Measurements from ENCODE around the gene MGME1.
"Not testable (repeated sequence)": the region's sequence is repeated elsewhere in the genome, so short reads cannot be mapped to it uniquely, and the experiment has no call there.

DNA sequence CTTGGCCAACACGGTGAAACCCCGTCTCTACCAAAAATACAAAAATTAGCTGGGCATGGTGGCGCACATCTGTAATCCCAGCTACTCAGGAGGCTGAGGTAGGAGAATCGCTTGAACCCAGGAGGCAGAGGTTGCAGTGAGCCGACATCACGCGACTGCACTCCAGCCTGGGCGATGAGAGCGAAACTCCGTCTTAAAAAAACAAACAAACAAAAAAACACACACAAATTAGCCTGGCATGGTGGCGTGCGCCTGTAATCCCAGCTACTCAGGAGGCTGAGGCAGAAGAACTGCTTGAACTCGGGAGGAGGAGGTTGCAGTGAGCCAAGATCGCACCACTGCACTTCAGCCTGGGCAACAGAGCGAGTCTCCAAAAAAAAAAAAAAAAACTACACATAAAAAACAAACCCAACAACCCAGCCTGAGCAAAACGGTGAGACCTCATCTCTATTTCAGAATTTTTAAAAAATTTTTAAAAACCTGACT is 8.4 kb upstream of the MGME1 start:
- not testable (repeated sequence) for TF ChIP-seq CTCF, POLR2A (IDR thresholded peaks at IDR 0.05)

All from Peyer's patch (tissue), 4 donors.